ENCODE measurements around the gene SLC8A1.

GRCh38 chr2:40281021-40281940 lies 170.6 kb downstream of the SLC8A1 start:
- TF ChIP-seq, protein P1, sequence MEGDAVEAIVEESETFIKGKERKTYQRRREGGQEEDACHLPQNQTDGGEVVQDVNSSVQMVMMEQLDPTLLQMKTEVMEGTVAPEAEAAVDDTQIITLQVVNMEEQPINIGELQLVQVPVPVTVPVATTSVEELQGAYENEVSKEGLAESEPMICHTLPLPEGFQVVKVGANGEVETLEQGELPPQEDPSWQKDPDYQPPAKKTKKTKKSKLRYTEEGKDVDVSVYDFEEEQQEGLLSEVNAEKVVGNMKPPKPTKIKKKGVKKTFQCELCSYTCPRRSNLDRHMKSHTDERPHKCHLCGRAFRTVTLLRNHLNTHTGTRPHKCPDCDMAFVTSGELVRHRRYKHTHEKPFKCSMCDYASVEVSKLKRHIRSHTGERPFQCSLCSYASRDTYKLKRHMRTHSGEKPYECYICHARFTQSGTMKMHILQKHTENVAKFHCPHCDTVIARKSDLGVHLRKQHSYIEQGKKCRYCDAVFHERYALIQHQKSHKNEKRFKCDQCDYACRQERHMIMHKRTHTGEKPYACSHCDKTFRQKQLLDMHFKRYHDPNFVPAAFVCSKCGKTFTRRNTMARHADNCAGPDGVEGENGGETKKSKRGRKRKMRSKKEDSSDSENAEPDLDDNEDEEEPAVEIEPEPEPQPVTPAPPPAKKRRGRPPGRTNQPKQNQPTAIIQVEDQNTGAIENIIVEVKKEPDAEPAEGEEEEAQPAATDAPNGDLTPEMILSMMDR (IDR thresholded peaks at IDR 0.05; ENCODE audit: insufficient read depth, low read depth, low read length): no peak
- no peak for TF ChIP-seq EZH2 (IDR thresholded peaks at IDR 0.05; ENCODE audit: insufficient read depth, low read length)

Measured in astrocyte (in vitro differentiated cells and primary cell).